Stimulated activated naive CD8-positive, alpha-beta T cell treated with anti-CD3 and anti-CD28 coated beads, Interleukin-15, Interleukin-2, amounts not matched to agents 100 U/mL and 50 U/mL, for 24 hours (primary cell): Measurements from ENCODE around the gene SCFD1.

Source experiments
- ATAC-seq: fragments of 150-1000 bp; cut with Tn5 transposase; one replicate; pipeline ENCODE4 v1.10.0; 2021
- DNase-seq: peaks from one replicate; pipeline ENCODE4 v3.0.0; 2021

The SCFD1 gene

GRCh38 chr14:30757082-30757481 is 135.0 kb downstream of the SCFD1 start:
- no peak for DNase-seq
- ATAC-seq = no peak

- no peak for ATAC-seq
- no peak for DNase-seq
Observed at GRCh38 chr14:30759172-30760125, 137.3 kb downstream of the SCFD1 start.

GRCh38 chr14:30763891-30764290 is 141.8 kb downstream of the SCFD1 start:
- ATAC-seq = no peak
- no peak for DNase-seq

GRCh38 chr14:30767624-30768023 is 145.5 kb downstream of the SCFD1 start:
- no peak for ATAC-seq
- DNase-seq = no peak

DNA sequence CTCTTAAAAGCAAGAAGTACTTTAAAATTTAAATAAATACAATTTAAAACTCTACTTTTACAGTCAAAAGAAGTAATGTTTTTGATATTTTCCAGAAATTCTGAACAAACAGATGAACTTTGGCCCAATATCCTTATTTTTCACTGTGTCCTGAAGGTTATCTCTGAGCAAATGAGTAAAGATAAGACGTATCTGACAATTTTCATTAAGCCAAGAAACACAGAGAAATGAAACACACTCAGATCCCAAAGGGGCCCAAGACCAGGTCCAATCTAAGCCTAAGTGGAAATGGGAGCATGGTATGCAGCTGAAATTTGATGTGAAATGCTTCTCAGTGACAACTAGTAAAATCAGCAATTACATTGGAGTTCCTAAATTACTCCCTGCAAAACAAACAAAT is 146.7 kb downstream of the SCFD1 start:
- DNase-seq = no peak
- ATAC-seq = no peak

- ATAC-seq = no peak
- no peak for DNase-seq
Observed at GRCh38 chr14:30770376-30770775, 148.3 kb downstream of the SCFD1 start.

- ATAC-seq (no peak), DNase-seq (no peak)
Observed at GRCh38 chr14:30771595-30771994, 149.5 kb downstream of the SCFD1 start.

- DNase-seq = no peak
- ATAC-seq = no peak
Observed at GRCh38 chr14:30779210-30779609, 157.1 kb downstream of the SCFD1 start.
